Kidney (tissue), 14 donors: ENCODE results near the gene CCDC6. TPM values are rescaled to one million over a fixed set of nuclear protein-coding genes. Genes with fewer than 3 reads are reported as not detected.

Experiments
- DNase-seq, 5 donors: peaks; one replicate each; pipeline ENCODE4 v3.0.0-alpha.2; 2013 to 2020
- FAIRE-seq: peaks from 2 replicates; lab custom pipeline; 2012; peaks lifted over from hg19 to GRCh38; lab: Jason Lieb, UNC
- H3K27ac ChIP-seq, 2 donors: one replicate each; pipeline ENCODE4 v1.7.0; 2013; ENCODE audit warnings: low read depth in 2 of 2, low read length in 2 of 2, inconsistent platforms in 1 of 2
- H3K27me3 ChIP-seq: one replicate; pipeline ENCODE4 v1.7.1; 2013; ENCODE audit warnings: low read length, inconsistent platforms; ENCODE audit not compliant: control insufficient read depth, insufficient read depth
- H3K36me3 ChIP-seq, 3 donors: one replicate each; pipeline versions ENCODE4 v1.7.0 to v1.7.1; 2013; ENCODE audit warnings: low read length in 3 of 3, control low read depth in 1 of 3, inconsistent platforms in 1 of 3; ENCODE audit not compliant: insufficient read depth in 3 of 3, control insufficient read depth in 2 of 3
- H3K4me1 ChIP-seq, 3 donors: one replicate each; pipeline versions ENCODE4 v1.7.0 to v1.7.1; 2013; ENCODE audit warnings: low read length in 3 of 3, inconsistent platforms in 1 of 3, low read depth in 1 of 3; ENCODE audit not compliant: control insufficient read depth in 2 of 3, insufficient read depth in 2 of 3
- H3K4me3 ChIP-seq, 3 donors: one replicate each; pipeline versions ENCODE4 v1.7.0 to v1.8.1; 2013; ENCODE audit warnings: low read length in 3 of 3, control low read depth in 1 of 3, inconsistent platforms in 1 of 3
- H3K9ac ChIP-seq, 3 donors: one replicate each; pipeline versions ENCODE4 v1.7.0 to v1.7.1; 2013; ENCODE audit warnings: low read length in 3 of 3, control low read depth in 1 of 3, inconsistent platforms in 1 of 3
- H3K9me3 ChIP-seq, 3 donors: one replicate each; pipeline versions ENCODE4 v1.7.0 to v1.7.1; 2013; ENCODE audit warnings: low read length in 3 of 3, control low read depth in 1 of 3, inconsistent platforms in 1 of 3; ENCODE audit not compliant: control insufficient read depth in 2 of 3, insufficient read depth in 1 of 3
- CTCF ChIP-seq: IDR thresholded peaks from 3 replicates; pipeline ENCODE4 v1.5.1; 2012; ENCODE audit warnings: mild to moderate bottlenecking, moderate library complexity, borderline replicate concordance; ENCODE audit not compliant: insufficient read depth; ENCODE audit errors: extremely low read depth
- intact Hi-C: fragments of 100-400 bp; cut with DNase I; formaldehyde crosslinking; loops from one replicate; pipeline ENCODE4 v1.11.1; 2022
- polyA plus RNA-seq: library from polyadenylated mRNA; stranded (reverse); fragments of 350-450 nt; fragmentation: Illumina TruSeq; extraction: RNeasy Lipid Tissue Mini Kit (QIAGEN cat#74804); gene quantifications from one replicate; pipeline ENCODE4 v1.2.3, GENCODE V29; 2014; ENCODE audit warnings: low read depth, low replicate concordance; ENCODE audit not compliant: insufficient read depth
- total RNA-seq: library from RNA; stranded (reverse); fragmentation: NEBNext Ultra II Directional; extraction: Animal tissue kit (Norgen Biotek cat#: 25700); gene quantifications from one replicate; pipeline ENCODE4 v1.2.1, GENCODE V29; 2021
- donor health status: control.
- donor health status: control.
- donor health status: control.
- donor health status: control.
- donor health status: control.
- donor health status: DM: yes; HTN: yes; CAD: no.
- donor health status: Normal renal cell carcinoma (clear cell type).

CCDC6 gene
- total and polyA plus RNA-seq, 2 donors from 2014 or later: 15.5 to 47.0 TPM

GRCh38 chr10:59804220-59804619, 102.1 kb downstream of the CCDC6 start:
- H3K4me1 ChIP-seq: peaks cover 0 to 3% (median 2%) of the 10 kb centered on the region in 3 donors
- intact Hi-C loops: no loop called here
- FAIRE-seq: no peak

GRCh38 chr10:59803714-59804113, 102.6 kb downstream of the CCDC6 start:
- H3K36me3 ChIP-seq: peaks cover 4 to 26% (median 22%) of the 10 kb centered on the region in 3 donors
- H3K9ac ChIP-seq: no peak overlapping the region
- DNase-seq (no peak), FAIRE-seq (no peak)
- H3K27ac ChIP-seq: no peak overlapping the region
- H3K4me3 ChIP-seq: no peak overlapping the region
- TF ChIP-seq CTCF: no peak
- H3K4me1 ChIP-seq: peaks cover 0 to 3% (median 2%) of the 10 kb centered on the region in 3 donors
- H3K9me3 ChIP-seq: no peaks in the 10 kb centered on the region
- intact Hi-C loops: no loop called here
- H3K27me3 ChIP-seq: no peaks in the 10 kb centered on the region

More at GRCh38 chr10:59804220-59804619, 102.1 kb downstream of the CCDC6 start:
- Histone ChIP-seq H3K4me3 (no peak overlapping the region), H3K27ac (peak overlapping the region in 1 of 2 donors; percentile 28), H3K9ac (no peak overlapping the region), H3K27me3 (no peaks in the 10 kb centered on the region), H3K36me3 (peaks cover 4 to 26% (median 22%) of the 10 kb centered on the region in 3 donors), H3K9me3 (no peaks in the 10 kb centered on the region)
- no peak for DNase-seq
- TF ChIP-seq CTCF: no peak

GRCh38 chr10:59801171-59801570, 105.2 kb downstream of the CCDC6 start:
- DNase-seq: no peak
- H3K36me3 ChIP-seq: peaks cover 4 to 15% (median 13%) of the 10 kb centered on the region in 3 donors
- intact Hi-C loops: no loop called here
- no peak for FAIRE-seq
- H3K4me3 ChIP-seq: no peak overlapping the region
- H3K27me3 ChIP-seq: no peaks in the 10 kb centered on the region
- no peak for TF ChIP-seq CTCF
- no peak overlapping the region for H3K27ac ChIP-seq
- peaks cover 0 to 3% (median 0%) of the 10 kb centered on the region in 3 donors for H3K4me1 ChIP-seq
- no peaks in the 10 kb centered on the region for H3K9me3 ChIP-seq
- no peak overlapping the region for H3K9ac ChIP-seq

GRCh38 chr10:59799421-59799820, 106.9 kb downstream of the CCDC6 start:
- intact Hi-C loops: no loop called here
- Histone ChIP-seq H3K27ac (no peak overlapping the region), H3K36me3 (peaks cover 2 to 9% (median 2%) of the 10 kb centered on the region in 3 donors), H3K27me3 (no peaks in the 10 kb centered on the region), H3K4me1 (no peaks in the 10 kb centered on the region), H3K4me3 (no peak overlapping the region), H3K9me3 (no peaks in the 10 kb centered on the region), H3K9ac (no peak overlapping the region)
- FAIRE-seq (no peak), DNase-seq (no peak)
- TF ChIP-seq CTCF: no peak
